ENCODE measurements around the gene HDHD2.

GRCh38 chr18:47113796-47114540, 36.3 kb downstream of the HDHD2 start:
- TF ChIP-seq CTCF (conservative IDR thresholded peaks at IDR 0.05 in 1 of 2, IDR thresholded peaks at IDR 0.05 in 1 of 2; ENCODE audit: low read depth in 1 of 2, low read length in 2 of 2) (no peak), EZH2 (IDR thresholded peaks at IDR 0.05; ENCODE audit: low read length, missing control alignments) (no peak)
